Hepatocyte (in vitro differentiated cells): ENCODE results near the gene MYO1E. TPM values are rescaled to one million over a fixed set of nuclear protein-coding genes. Genes with fewer than 3 reads are reported as not detected.

Source experiments
- DNase-seq: peaks from one replicate; pipeline ENCODE4 v3.0.0-alpha.2; 2016; ENCODE audit warnings: low spot score
- H2AFZ ChIP-seq: fragments of 200-600 bp; sonication (generic); 2 replicates; pipeline ENCODE4 v1.6.0; 2016; ENCODE audit warnings: antibody characterized with exemption, mild to moderate bottlenecking
- H3K27ac ChIP-seq: fragments of 200-600 bp; sonication (generic); 2 replicates; pipeline ENCODE4 v1.5.1; 2016; ENCODE audit warnings: mild to moderate bottlenecking
- H3K27me3 ChIP-seq: fragments of 200-600 bp; sonication (generic); 2 replicates; pipeline ENCODE4 v1.6.1; 2016
- H3K36me3 ChIP-seq: fragments of 200-600 bp; sonication (generic); replicated peaks from 2 replicates; pipeline ENCODE4 v1.5.1; 2016; ENCODE audit warnings: low read depth; ENCODE audit not compliant: insufficient read depth
- H3K4me1 ChIP-seq: fragments of 200-600 bp; sonication (generic); 2 replicates; pipeline ENCODE4 v1.5.1; 2016; ENCODE audit warnings: mild to moderate bottlenecking, moderate library complexity; ENCODE audit not compliant: insufficient read depth
- H3K4me2 ChIP-seq: fragments of 200-600 bp; sonication (generic); 2 replicates; pipeline ENCODE4 v1.6.0; 2016
- H3K4me3 ChIP-seq: fragments of 200-600 bp; sonication (generic); 2 replicates; pipeline ENCODE4 v1.5.1; 2016; ENCODE audit warnings: mild to moderate bottlenecking
- H3K79me2 ChIP-seq: fragments of 200-600 bp; sonication (generic); 2 replicates; pipeline ENCODE4 v1.6.0; 2017; ENCODE audit warnings: mild to moderate bottlenecking
- H3K9me2 ChIP-seq: fragments of 200-600 bp; sonication (generic); replicated peaks from 2 replicates; pipeline ENCODE4 v1.6.0; 2017; ENCODE audit warnings: mild to moderate bottlenecking; ENCODE audit not compliant: insufficient read depth
- H3K9me3 ChIP-seq: fragments of 200-600 bp; sonication (generic); 2 replicates; pipeline ENCODE4 v1.5.1; 2016; ENCODE audit warnings: low read depth, mild to moderate bottlenecking
- H4K20me1 ChIP-seq: fragments of 200-600 bp; sonication (generic); 2 replicates; pipeline ENCODE4 v1.6.0; 2016; ENCODE audit warnings: mild to moderate bottlenecking; ENCODE audit not compliant: insufficient read depth, poor library complexity, severe bottlenecking
- EZH2 ChIP-seq: fragments of 200-600 bp; sonication (generic); IDR thresholded peaks from 2 replicates; pipeline ENCODE4 v1.6.1; 2016; ENCODE audit warnings: antibody characterized with exemption, mild to moderate bottlenecking, borderline replicate concordance
- EZH2phosphoT487 ChIP-seq: fragments of 200-600 bp; sonication (generic); IDR thresholded peaks from one replicate; pipeline ENCODE4 v1.6.1; 2018; ENCODE audit warnings: antibody characterized with exemption, mild to moderate bottlenecking, low read depth, moderate library complexity; ENCODE audit not compliant: unreplicated experiment, severe bottlenecking
- WGBS: methylation state at CpG from one replicate; pipeline ENCODE4 v1.1.6; 2016; ENCODE audit warnings: low lambda C conversion rate; ENCODE audit errors: missing lambda C conversion rate; 5-methylcytosine and 5-hydroxymethylcytosine counted together
- polyA plus RNA-seq: library from polyadenylated mRNA; unstranded; fragments of >200 nt; fragmentation: Nextera tagmentation; extraction: Ambion mirVana; gene quantifications from 2 replicates; pipeline ENCODE4 v1.2.1, GENCODE V29; 2016
- total RNA-seq: library from RNA; depleted of rRNA; stranded (reverse); fragments of >200 nt; gene quantifications from 2 replicates; pipeline ENCODE4 v1.2.3, GENCODE V29; 2014
- TF ChIP-seq, protein P1 (sequence below): fragments of 200-600 bp; sonication (generic); IDR thresholded peaks from 2 replicates; pipeline ENCODE4 v1.5.1; 2016; ENCODE audit warnings: antibody characterized with exemption, mild to moderate bottlenecking; ENCODE audit not compliant: poor library complexity

MYO1E gene
- total and polyA plus RNA-seq, 2 experiments from 2014 or later: 107 to 111 TPM

DNA sequence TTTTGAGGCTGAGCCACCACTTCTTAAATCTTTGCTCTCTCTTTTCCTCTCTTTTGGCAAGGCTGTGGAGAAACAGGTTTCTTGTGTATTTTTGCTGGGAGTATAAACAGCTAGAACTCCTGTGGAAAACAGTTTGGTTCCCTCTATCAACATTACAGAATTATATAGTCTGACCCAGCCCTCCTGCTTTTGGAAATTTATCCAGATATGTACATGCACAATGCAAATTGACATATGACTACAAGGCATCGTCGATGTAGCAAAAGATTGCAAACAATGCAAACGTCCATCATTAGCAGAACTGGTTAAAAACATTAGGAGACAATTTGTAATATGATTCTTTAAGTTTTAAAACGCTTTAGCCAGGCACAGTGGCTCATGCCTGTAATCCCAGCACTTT is 12.5 kb upstream of the MYO1E start:
- no peaks in the 10 kb centered on the region for H3K9me2 ChIP-seq
- WGBS: 57% methylated on average over 4 of the region's 4 CpGs
- no peak overlapping the region for H3K27ac ChIP-seq
- no peaks in the 10 kb centered on the region for H3K9me3 ChIP-seq
- no peaks in the 10 kb centered on the region for H3K4me1 ChIP-seq
- TF ChIP-seq EZH2phosphoT487 (no peak), EZH2 (no peak)
- TF ChIP-seq, protein P1, sequence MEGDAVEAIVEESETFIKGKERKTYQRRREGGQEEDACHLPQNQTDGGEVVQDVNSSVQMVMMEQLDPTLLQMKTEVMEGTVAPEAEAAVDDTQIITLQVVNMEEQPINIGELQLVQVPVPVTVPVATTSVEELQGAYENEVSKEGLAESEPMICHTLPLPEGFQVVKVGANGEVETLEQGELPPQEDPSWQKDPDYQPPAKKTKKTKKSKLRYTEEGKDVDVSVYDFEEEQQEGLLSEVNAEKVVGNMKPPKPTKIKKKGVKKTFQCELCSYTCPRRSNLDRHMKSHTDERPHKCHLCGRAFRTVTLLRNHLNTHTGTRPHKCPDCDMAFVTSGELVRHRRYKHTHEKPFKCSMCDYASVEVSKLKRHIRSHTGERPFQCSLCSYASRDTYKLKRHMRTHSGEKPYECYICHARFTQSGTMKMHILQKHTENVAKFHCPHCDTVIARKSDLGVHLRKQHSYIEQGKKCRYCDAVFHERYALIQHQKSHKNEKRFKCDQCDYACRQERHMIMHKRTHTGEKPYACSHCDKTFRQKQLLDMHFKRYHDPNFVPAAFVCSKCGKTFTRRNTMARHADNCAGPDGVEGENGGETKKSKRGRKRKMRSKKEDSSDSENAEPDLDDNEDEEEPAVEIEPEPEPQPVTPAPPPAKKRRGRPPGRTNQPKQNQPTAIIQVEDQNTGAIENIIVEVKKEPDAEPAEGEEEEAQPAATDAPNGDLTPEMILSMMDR: no peak
- DNase-seq: no peak
- H3K79me2 ChIP-seq: no peaks in the 10 kb centered on the region
- H2AFZ ChIP-seq: no peak overlapping the region
- no peak overlapping the region for H3K4me2 ChIP-seq
- no peaks in the 10 kb centered on the region for H4K20me1 ChIP-seq
- H3K27me3 ChIP-seq: no peaks in the 10 kb centered on the region
- H3K36me3 ChIP-seq: no peaks in the 10 kb centered on the region
- no peak overlapping the region for H3K4me3 ChIP-seq

DNA sequence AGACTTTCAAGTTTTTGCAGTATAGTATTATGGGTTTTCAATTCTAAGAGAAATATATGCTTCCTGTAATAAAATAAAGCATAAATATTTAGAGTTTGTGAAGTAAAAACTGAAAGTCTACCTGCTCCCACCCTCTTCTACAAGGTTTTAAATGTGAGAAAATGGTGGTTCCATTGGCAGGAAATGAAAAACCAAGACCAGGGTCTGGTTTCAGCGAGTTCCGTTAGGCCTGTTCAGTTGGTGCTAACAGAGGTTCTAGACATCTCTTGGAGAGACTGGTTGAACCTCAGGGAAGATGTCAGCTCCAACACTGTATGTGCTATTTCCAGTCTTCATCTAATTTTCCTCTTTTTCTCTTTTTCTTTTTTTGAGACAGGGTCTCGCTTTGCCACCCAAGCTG is 11.8 kb upstream of the MYO1E start:
- DNase-seq: no peak
- WGBS: 95% methylated on average over 3 of the region's 3 CpGs
- TF ChIP-seq, protein P1: no peak
- TF ChIP-seq EZH2 (no peak), EZH2phosphoT487 (no peak)
- Histone ChIP-seq H3K9me3 (no peaks in the 10 kb centered on the region), H3K4me3 (no peak overlapping the region), H3K36me3 (no peaks in the 10 kb centered on the region), H3K4me1 (no peaks in the 10 kb centered on the region), H2AFZ (no peak overlapping the region), H3K9me2 (no peaks in the 10 kb centered on the region), H3K79me2 (no peaks in the 10 kb centered on the region), H4K20me1 (no peaks in the 10 kb centered on the region), H3K27ac (no peak overlapping the region), H3K4me2 (no peak overlapping the region), H3K27me3 (no peaks in the 10 kb centered on the region)

DNA sequence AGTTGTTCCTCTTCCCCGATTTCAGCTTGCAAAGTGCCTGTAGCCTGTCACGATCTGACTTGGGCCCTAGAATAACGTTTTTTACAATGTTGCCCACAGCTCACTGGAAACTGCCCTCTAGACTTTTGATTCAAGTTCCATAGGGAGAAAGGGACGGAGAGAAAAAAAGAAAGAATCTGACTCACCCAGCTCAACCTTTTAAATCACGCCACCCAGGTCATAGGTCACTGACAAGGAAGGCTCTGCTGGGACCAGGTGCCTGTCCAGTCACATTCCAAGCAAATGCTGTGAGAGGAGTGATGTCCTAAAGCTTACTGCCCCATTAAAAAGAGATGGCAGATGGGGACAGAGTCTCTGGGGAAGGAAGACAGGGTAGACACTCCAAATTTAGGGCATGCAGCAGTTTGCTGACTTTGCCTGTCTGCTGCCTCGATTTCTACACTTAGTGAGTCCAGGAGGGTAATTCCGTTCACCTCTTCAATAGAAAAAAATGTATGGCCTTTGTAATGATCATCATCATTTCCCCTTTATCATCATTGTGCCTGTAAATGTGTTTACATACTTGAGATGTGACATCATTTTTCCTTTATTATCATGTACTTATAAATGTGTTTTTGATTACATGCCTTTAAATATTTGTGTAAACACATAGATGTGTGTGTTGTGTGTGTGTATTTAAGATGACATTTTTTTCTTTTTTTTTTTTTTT is 8.4 kb upstream of the MYO1E start:
- 53% methylated on average over 7 of the region's 7 CpGs for WGBS
- H3K36me3 ChIP-seq: no peaks in the 10 kb centered on the region
- no peak for TF ChIP-seq EZH2
- TF ChIP-seq EZH2phosphoT487: no peak
- H3K9me2 ChIP-seq: no peaks in the 10 kb centered on the region
- H3K9me3 ChIP-seq: no peaks in the 10 kb centered on the region
- H3K27me3 ChIP-seq: no peaks in the 10 kb centered on the region
- no peak overlapping the region for H3K4me3 ChIP-seq
- no peak overlapping the region for H2AFZ ChIP-seq
- H3K4me2 ChIP-seq: no peak overlapping the region
- no peaks in the 10 kb centered on the region for H3K4me1 ChIP-seq
- H3K79me2 ChIP-seq: no peaks in the 10 kb centered on the region
- peak; percentile 13 for DNase-seq
- H3K27ac ChIP-seq: no peak overlapping the region
- H4K20me1 ChIP-seq: no peaks in the 10 kb centered on the region

DNA sequence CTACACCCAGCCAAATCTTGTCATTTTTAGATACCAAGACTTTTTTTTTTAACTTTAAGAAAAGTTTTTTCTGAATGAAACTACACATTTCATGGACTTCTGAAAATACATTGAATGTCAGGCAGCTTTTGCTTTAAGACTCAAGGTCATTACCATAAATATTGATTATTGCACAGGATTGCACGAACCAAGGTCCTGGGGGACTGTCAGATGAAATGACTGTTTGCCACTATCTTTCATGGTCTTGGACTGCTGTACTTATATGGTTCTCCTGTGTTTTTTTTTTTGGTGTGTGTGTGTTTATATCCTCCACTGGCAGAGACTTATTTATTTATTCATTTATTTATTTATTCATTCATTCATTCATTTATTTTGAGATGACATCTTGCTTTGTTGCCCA is 6.9 kb upstream of the MYO1E start:
- no peaks in the 10 kb centered on the region for H3K4me1 ChIP-seq
- H3K4me3 ChIP-seq: no peak overlapping the region
- H3K27me3 ChIP-seq: no peaks in the 10 kb centered on the region
- no peak for DNase-seq
- H2AFZ ChIP-seq: no peak overlapping the region
- no peak overlapping the region for H3K4me2 ChIP-seq
- H3K36me3 ChIP-seq: no peaks in the 10 kb centered on the region
- no peaks in the 10 kb centered on the region for H3K9me2 ChIP-seq
- H3K27ac ChIP-seq: no peak overlapping the region
- WGBS: 57% methylated on average over 1 of the region's 1 CpG
- no peaks in the 10 kb centered on the region for H4K20me1 ChIP-seq
- H3K79me2 ChIP-seq: no peaks in the 10 kb centered on the region
- no peaks in the 10 kb centered on the region for H3K9me3 ChIP-seq
- TF ChIP-seq, protein P1: no peak
- TF ChIP-seq EZH2phosphoT487 (no peak), EZH2 (no peak)
